T47D (cell line): ENCODE results near the gene ANKRD28.
A peak's percentile ranks its signal among the peaks of the same experiment; 100 is the strongest.

Source experiments
- DNase-seq, 2 experiments: peaks; one replicate each; pipeline versions ENCODE4 v3.0.0 to v3.0.0-alpha.2; 2011 to 2012; ENCODE audit warnings: low read depth in 1 of 2, low spot score in 1 of 2
- JUND ChIP-seq: IDR thresholded peaks from 2 replicates; pipeline ENCODE4 v1.6.1; 2012; ENCODE audit warnings: low read depth
- in situ Hi-C: cut with HindIII; loops from 2 replicates; pipeline ENCODE4 v1.10.0; 2016; ENCODE audit warnings: low sequenced_read_pairs, low pct_unique_long_range_greater_than_20kb

ANKRD28 gene

GRCh38 chr3:15722877-15723623, 74.7 kb downstream of the ANKRD28 start:
- TF ChIP-seq JUND: no peak
- in situ Hi-C loops: no loop called here

GRCh38 chr3:15716178-15716577, 81.6 kb downstream of the ANKRD28 start:
- no peak for DNase-seq
- TF ChIP-seq JUND: no peak
- in situ Hi-C loops: no loop called here

More at GRCh38 chr3:15722877-15723623, 74.7 kb downstream of the ANKRD28 start:
- DNase-seq: no peak

GRCh38 chr3:15714448-15714847, 83.3 kb downstream of the ANKRD28 start:
- TF ChIP-seq JUND: no peak
- no peak for DNase-seq
- in situ Hi-C loops: no loop called here

- in situ Hi-C loops: no loop called here
- DNase-seq: no peak
- no peak for TF ChIP-seq JUND
These were observed 84.4 kb downstream of the ANKRD28 start for GRCh38 chr3:15713364-15713763.

- no peak for TF ChIP-seq JUND
- no peak for DNase-seq
- in situ Hi-C loops: no loop called here
These were observed 86.5 kb downstream of the ANKRD28 start for GRCh38 chr3:15711281-15711680.

GRCh38 chr3:15708882-15709677, 88.7 kb downstream of the ANKRD28 start:
- TF ChIP-seq JUND: no peak
- in situ Hi-C loops: no loop called here
- DNase-seq: no peak

- no peak for TF ChIP-seq JUND
- DNase-seq: no peak
- in situ Hi-C loops: no loop called here
These were observed 90.0 kb downstream of the ANKRD28 start for GRCh38 chr3:15707779-15708178.

GRCh38 chr3:15703346-15703745, 94.4 kb downstream of the ANKRD28 start:
- DNase-seq: no peak
- in situ Hi-C loops: no loop called here
- TF ChIP-seq JUND: no peak

GRCh38 chr3:15694628-15695027, 103.2 kb downstream of the ANKRD28 start:
- no peak for TF ChIP-seq JUND
- no peak for DNase-seq
- in situ Hi-C loops: no loop called here

- TF ChIP-seq JUND: no peak
- DNase-seq: peak in 1 of 2 experiments; percentile 22
- in situ Hi-C loops: no loop called here
These were observed 104.4 kb downstream of the ANKRD28 start for GRCh38 chr3:15693355-15693754.

GRCh38 chr3:15690748-15691147, 107.0 kb downstream of the ANKRD28 start:
- in situ Hi-C loops: no loop called here
- DNase-seq: no peak

GRCh38 chr3:15690230-15690629, 107.5 kb downstream of the ANKRD28 start:
- DNase-seq: no peak
- in situ Hi-C loops: no loop called here
- no peak for TF ChIP-seq JUND

More at GRCh38 chr3:15690748-15691147, 107.0 kb downstream of the ANKRD28 start:
- TF ChIP-seq JUND: no peak

- in situ Hi-C loops: no loop called here
- no peak; the same call in 1 of the 2 replicates for TF ChIP-seq JUND
- peak in 1 of 2 experiments; percentile 76 for DNase-seq
These were observed 111.9 kb downstream of the ANKRD28 start for GRCh38 chr3:15685927-15686326.
